Heart left ventricle (tissue), 13 donors: ENCODE measurements around the gene CNIH2.

Experiments
- POLR2A ChIP-seq, 2 donors: fragments of 450-650 bp; IDR thresholded peaks; one replicate each; pipeline ENCODE4 v1.6.1; 2017; ENCODE audit warnings: antibody characterized with exemption in 2 of 2, mild to moderate bottlenecking in 2 of 2, moderate library complexity in 2 of 2
- TF ChIP-seq, protein P1 (sequence below), 12 donors: fragments of 200-600 bp; sonication (generic) in 4 of 12; IDR thresholded peaks; one replicate each; pipeline versions ENCODE4 v1.5.0 to v1.8.0; 2018 to 2022; ENCODE audit warnings: antibody characterized with exemption in 12 of 12, mild to moderate bottlenecking in 5 of 12
- donor health status: ischemic (EF 13 %, LVEDD 7.1; RV severe dilation, severe dysfunction).
- donor health status: DM: no; HTN: yes; CAD: no.
- donor health status: DM: no; HTN: no; CAD: no.
- donor health status: ischemic (EF 25% LVEDD 6.9; RV normal size, moderate dysfunction).
- donor health status: ischemic (EF 25% LVEDD 5.7; RV mildly dilated, moderate dysfunction).
- donor health status: ischemic (EF 35%, LVEDD 5.7; RV mildly dilated, moderate dysfunction).
- donor health status: nonischemic (EF 11% LVEDD 7.7; RV severe dilation, severe dysfunction).
- donor health status: DM: yes; HTN: yes; CAD: no.
- donor health status: PGD.
- donor health status: ischemic (EF 29% LVEDD 5.4; RV normal size, mild dysfunction).
- donor health status: nonischemic (EF 23%, LVEDD 6.1; RV moderate dilation, normal function).

GRCh38 chr11:66317322-66317722 is 39.3 kb downstream of the CNIH2 start:
- TF ChIP-seq POLR2A (IDR thresholded peaks at IDR 0.05), result no peak
- TF ChIP-seq, protein P1, sequence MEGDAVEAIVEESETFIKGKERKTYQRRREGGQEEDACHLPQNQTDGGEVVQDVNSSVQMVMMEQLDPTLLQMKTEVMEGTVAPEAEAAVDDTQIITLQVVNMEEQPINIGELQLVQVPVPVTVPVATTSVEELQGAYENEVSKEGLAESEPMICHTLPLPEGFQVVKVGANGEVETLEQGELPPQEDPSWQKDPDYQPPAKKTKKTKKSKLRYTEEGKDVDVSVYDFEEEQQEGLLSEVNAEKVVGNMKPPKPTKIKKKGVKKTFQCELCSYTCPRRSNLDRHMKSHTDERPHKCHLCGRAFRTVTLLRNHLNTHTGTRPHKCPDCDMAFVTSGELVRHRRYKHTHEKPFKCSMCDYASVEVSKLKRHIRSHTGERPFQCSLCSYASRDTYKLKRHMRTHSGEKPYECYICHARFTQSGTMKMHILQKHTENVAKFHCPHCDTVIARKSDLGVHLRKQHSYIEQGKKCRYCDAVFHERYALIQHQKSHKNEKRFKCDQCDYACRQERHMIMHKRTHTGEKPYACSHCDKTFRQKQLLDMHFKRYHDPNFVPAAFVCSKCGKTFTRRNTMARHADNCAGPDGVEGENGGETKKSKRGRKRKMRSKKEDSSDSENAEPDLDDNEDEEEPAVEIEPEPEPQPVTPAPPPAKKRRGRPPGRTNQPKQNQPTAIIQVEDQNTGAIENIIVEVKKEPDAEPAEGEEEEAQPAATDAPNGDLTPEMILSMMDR (IDR thresholded peaks at IDR 0.05), result no peak
